Left ventricle myocardium inferior (tissue), 1 donor: Measurements from ENCODE around the gene LRP1B. TPM values are rescaled to one million over a fixed set of nuclear protein-coding genes. Genes with fewer than 3 reads are reported as not detected.

ENCODE experiments used
- DNase-seq: peaks from one replicate; pipeline ENCODE4 v3.0.0-alpha.2; 2020
- H3K27ac ChIP-seq: fragments of 200-600 bp; replicated peaks from 2 replicates; pipeline ENCODE4 v1.8.0; 2021
- H3K27me3 ChIP-seq: fragments of 200-600 bp; 2 replicates; pipeline ENCODE4 v1.8.0; 2021; ENCODE audit warnings: low read depth
- H3K36me3 ChIP-seq: fragments of 200-600 bp; 2 replicates; pipeline ENCODE4 v1.8.0; 2021
- H3K4me1 ChIP-seq: fragments of 200-600 bp; 2 replicates; pipeline ENCODE4 v1.8.0; 2021
- H3K4me3 ChIP-seq: fragments of 200-600 bp; 2 replicates; pipeline ENCODE4 v1.8.0; 2021; ENCODE audit warnings: mild to moderate bottlenecking, moderate library complexity
- H3K9me3 ChIP-seq: fragments of 200-600 bp; replicated peaks from 2 replicates; pipeline ENCODE4 v1.8.0; 2021
- intact Hi-C: fragments of 100-400 bp; cut with micrococcal nuclease; formaldehyde crosslinking; loops from one replicate; pipeline ENCODE4 v1.11.0; 2022
- total RNA-seq: library from RNA; stranded (reverse); fragmentation: NEBNext Ultra II Directional; extraction: Animal tissue kit (Norgen Biotek cat#: 25700); gene quantifications from one replicate; pipeline ENCODE4 v1.2.1, GENCODE V29; 2021
- TF ChIP-seq, protein P1 (sequence below): fragments of 200-600 bp; IDR thresholded peaks from 2 replicates; pipeline ENCODE4 v1.8.0; 2021; ENCODE audit warnings: antibody characterized with exemption, mild to moderate bottlenecking, borderline replicate concordance
- donor health status: DM: no; HTN: yes; CAD: no; lungs with severe emphysema.

Gene LRP1B
- total RNA-seq, 1 donor from 2014 or later, result 0.08 TPM

DNA sequence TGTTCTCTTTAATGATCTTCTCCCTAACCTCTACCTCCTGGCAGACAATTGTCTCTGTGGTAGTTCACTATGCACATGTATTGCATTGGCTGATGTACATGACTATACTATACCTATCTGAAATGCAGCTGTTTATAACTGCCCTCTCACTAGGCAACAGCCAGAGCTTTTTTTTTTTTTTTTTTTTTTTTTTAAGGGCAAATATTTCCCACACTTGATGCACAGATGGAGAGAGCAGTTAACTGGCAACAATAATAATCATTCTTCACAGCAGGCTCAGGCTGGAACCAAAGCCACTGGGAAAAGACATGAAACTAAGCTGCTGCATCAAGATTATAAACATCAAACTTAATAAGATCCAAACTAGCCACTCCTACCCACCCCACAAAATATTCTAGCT lies 707.7 kb downstream of the LRP1B start:
- Histone ChIP-seq H3K36me3 (no peaks in the 10 kb centered on the region), H3K4me3 (no peak overlapping the region), H3K27me3 (no peaks in the 10 kb centered on the region), H3K27ac (no peak overlapping the region), H3K9me3 (peaks cover 5% of the 10 kb centered on the region), H3K4me1 (no peaks in the 10 kb centered on the region)
- TF ChIP-seq, protein P1, sequence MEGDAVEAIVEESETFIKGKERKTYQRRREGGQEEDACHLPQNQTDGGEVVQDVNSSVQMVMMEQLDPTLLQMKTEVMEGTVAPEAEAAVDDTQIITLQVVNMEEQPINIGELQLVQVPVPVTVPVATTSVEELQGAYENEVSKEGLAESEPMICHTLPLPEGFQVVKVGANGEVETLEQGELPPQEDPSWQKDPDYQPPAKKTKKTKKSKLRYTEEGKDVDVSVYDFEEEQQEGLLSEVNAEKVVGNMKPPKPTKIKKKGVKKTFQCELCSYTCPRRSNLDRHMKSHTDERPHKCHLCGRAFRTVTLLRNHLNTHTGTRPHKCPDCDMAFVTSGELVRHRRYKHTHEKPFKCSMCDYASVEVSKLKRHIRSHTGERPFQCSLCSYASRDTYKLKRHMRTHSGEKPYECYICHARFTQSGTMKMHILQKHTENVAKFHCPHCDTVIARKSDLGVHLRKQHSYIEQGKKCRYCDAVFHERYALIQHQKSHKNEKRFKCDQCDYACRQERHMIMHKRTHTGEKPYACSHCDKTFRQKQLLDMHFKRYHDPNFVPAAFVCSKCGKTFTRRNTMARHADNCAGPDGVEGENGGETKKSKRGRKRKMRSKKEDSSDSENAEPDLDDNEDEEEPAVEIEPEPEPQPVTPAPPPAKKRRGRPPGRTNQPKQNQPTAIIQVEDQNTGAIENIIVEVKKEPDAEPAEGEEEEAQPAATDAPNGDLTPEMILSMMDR, result no peak
- DNase-seq, result no peak
- intact Hi-C loops, result no loop called here

- no peak for DNase-seq
- TF ChIP-seq, protein P1, result no peak
- H3K36me3 ChIP-seq, result no peaks in the 10 kb centered on the region
- H3K27ac ChIP-seq, result no peak overlapping the region
- no peaks in the 10 kb centered on the region for H3K9me3 ChIP-seq
- no peak overlapping the region for H3K4me3 ChIP-seq
- intact Hi-C loops, result no loop called here
- no peaks in the 10 kb centered on the region for H3K4me1 ChIP-seq
- no peaks in the 10 kb centered on the region for H3K27me3 ChIP-seq
Measured at GRCh38 chr2:141417246-141417797, 713.5 kb downstream of the LRP1B start.

- Histone ChIP-seq H3K36me3 (no peaks in the 10 kb centered on the region), H3K27ac (no peak overlapping the region), H3K4me1 (no peaks in the 10 kb centered on the region), H3K4me3 (no peak overlapping the region), H3K27me3 (no peaks in the 10 kb centered on the region), H3K9me3 (no peaks in the 10 kb centered on the region)
- intact Hi-C loops, result no loop called here
- no peak for DNase-seq
- TF ChIP-seq, protein P1, result no peak
Measured at GRCh38 chr2:141411419-141411818, 719.4 kb downstream of the LRP1B start.

DNA sequence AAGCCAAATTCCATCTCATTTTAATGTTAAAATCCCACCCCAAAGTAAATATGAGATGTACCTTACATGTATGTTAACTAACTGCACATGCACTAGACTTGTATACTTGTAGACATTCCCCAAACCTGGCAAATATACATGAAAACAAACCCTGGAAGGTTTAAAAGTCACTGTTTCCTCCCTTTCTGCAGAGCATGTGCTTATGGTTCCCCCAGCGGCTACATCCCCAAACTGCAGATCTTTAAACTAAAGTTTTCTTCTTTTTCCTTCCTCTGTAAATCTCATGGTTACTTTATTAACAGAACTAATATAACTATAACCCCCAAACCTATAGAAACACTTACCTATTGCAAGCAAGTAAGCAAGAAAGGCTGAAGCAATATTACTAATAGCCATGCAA lies 731.5 kb downstream of the LRP1B start:
- TF ChIP-seq, protein P1, result no peak
- H3K9me3 ChIP-seq, result no peaks in the 10 kb centered on the region
- no peak for DNase-seq
- H3K27me3 ChIP-seq, result no peaks in the 10 kb centered on the region
- intact Hi-C loops, result no loop called here
- no peaks in the 10 kb centered on the region for H3K36me3 ChIP-seq
- H3K27ac ChIP-seq, result no peak overlapping the region
- no peaks in the 10 kb centered on the region for H3K4me1 ChIP-seq
- no peak overlapping the region for H3K4me3 ChIP-seq

- Histone ChIP-seq H3K27me3 (no peaks in the 10 kb centered on the region), H3K36me3 (no peaks in the 10 kb centered on the region), H3K27ac (no peak overlapping the region), H3K4me3 (no peak overlapping the region), H3K9me3 (no peaks in the 10 kb centered on the region), H3K4me1 (no peaks in the 10 kb centered on the region)
- TF ChIP-seq, protein P1, result no peak
- intact Hi-C loops, result no loop called here
- no peak for DNase-seq
Measured at GRCh38 chr2:141393214-141393545, 737.6 kb downstream of the LRP1B start.
